ENCODE data around the gene PSENEN. TPM values are rescaled to one million over a fixed set of nuclear protein-coding genes. Genes with fewer than 3 reads are reported as not detected.

The PSENEN gene
- total and polyA plus RNA-seq, 4 donors: 32.4 to 59.2 (median 35.0) TPM

DNA sequence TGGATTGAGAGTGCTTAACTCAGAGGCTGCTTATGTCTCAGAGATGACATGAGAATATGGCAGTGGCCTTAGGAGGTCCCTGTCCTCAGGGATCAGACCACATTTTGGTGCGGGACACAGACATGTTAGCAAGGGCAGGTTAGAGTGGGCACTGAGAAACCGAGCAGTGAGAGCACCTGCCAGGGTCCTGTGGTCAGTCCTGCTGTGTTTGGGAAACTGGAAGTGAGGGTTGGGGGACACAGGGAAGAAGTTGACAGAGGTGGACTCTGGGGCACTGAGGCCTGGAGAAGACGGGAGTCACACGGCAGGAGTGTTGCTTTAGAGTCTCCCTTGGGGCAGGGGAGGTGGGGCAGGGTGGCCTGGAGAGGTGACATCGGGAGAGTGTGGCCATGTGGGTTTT lies 10.6 kb upstream of the PSENEN start:
- Histone ChIP-seq H3K4me1 (ENCODE audit: control insufficient read depth in 1 of 2, insufficient read depth in 2 of 2, low read length in 2 of 2) (no peaks in the 10 kb centered on the region), H3K9me3 (ENCODE audit: control insufficient read depth, low read length) (no peaks in the 10 kb centered on the region), H3K4me3 (ENCODE audit: low read length in 2 of 2) (no peak overlapping the region), H3K36me3 (ENCODE audit: control insufficient read depth in 1 of 2, insufficient read depth in 2 of 2, low read length in 1 of 2) (peaks cover 5 to 10% of the 10 kb centered on the region in 2 donors), H3K27me3 (ENCODE audit: control insufficient read depth in 1 of 2, insufficient read depth in 2 of 2, low read length in 1 of 2) (no peaks in the 10 kb centered on the region), H3K27ac (ENCODE audit: low read depth in 1 of 2, low read length in 2 of 2) (no peak overlapping the region)
- WGBS, 2 donors: 69 to 70% methylated on average over 5 of the region's 5 CpGs
- DNase-seq (no peak), ATAC-seq (ENCODE audit: low FRiP score) (no peak)
- intact Hi-C loops (cut with DNase I): no loop called here

DNA sequence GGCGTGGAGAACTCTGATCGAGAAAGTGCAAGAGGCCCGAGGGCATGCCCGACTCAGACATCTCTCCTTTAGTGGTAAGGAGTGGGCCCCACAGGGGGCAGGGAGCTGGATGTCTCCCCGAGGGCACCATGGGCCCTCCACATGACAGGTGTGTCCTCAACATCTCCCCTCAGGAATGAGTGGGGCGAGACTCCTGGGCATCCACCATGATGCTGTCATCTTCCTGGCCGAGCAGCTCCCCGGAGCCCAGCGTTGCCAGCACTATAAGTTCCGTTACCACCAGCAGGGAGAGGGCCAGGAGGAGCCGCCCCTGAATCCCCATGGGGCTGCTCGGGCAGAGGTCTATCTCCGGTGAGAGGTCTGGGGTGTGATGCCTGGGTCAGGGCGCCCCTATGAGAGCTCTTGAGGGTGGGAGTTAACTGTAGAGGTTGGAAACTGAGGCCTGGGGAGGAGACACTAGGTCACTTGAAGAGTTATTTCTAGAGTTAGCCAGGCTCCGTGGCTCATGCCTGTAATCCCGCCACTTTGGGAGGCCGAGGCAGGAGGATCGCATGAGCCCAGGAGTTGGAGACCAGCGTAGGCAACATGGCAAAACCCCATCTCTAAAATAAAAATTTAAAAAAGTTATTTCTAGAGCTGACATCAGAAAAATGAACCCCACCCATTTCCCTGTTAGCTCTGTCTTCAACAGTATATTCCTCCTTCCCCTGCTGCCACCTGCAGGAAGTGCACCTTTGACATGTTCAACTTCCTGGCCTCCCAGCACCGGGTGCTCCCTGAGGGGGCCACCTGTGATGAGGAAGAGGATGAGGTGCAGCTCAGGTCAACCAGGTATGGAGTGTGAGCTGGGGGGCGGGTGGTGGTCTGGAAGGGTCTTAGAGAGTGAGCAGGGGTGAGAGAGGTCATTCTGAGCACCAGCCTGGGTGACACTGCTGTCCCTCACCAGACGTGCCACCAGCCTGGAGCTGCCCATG lies 8.3 kb upstream of the PSENEN start:
- H3K4me3 ChIP-seq (ENCODE audit: low read length in 2 of 2): no peak overlapping the region
- H3K9me3 ChIP-seq (ENCODE audit: control insufficient read depth, low read length): no peaks in the 10 kb centered on the region
- no peaks in the 10 kb centered on the region for H3K4me1 ChIP-seq (ENCODE audit: control insufficient read depth in 1 of 2, insufficient read depth in 2 of 2, low read length in 2 of 2)
- peaks cover 4 to 5% of the 10 kb centered on the region in 2 donors for H3K36me3 ChIP-seq (ENCODE audit: control insufficient read depth in 1 of 2, insufficient read depth in 2 of 2, low read length in 1 of 2)
- no peaks in the 10 kb centered on the region for H3K27me3 ChIP-seq (ENCODE audit: control insufficient read depth in 1 of 2, insufficient read depth in 2 of 2, low read length in 1 of 2)
- WGBS, 2 donors: 89% methylated on average over 22 of the region's 22 CpGs
- intact Hi-C loops (cut with DNase I): no loop called here
- no peak overlapping the region for H3K27ac ChIP-seq (ENCODE audit: low read depth in 1 of 2, low read length in 2 of 2)
- peak in 1 of 2 donors; percentile 63 for DNase-seq
- ATAC-seq (ENCODE audit: low FRiP score): no peak

DNA sequence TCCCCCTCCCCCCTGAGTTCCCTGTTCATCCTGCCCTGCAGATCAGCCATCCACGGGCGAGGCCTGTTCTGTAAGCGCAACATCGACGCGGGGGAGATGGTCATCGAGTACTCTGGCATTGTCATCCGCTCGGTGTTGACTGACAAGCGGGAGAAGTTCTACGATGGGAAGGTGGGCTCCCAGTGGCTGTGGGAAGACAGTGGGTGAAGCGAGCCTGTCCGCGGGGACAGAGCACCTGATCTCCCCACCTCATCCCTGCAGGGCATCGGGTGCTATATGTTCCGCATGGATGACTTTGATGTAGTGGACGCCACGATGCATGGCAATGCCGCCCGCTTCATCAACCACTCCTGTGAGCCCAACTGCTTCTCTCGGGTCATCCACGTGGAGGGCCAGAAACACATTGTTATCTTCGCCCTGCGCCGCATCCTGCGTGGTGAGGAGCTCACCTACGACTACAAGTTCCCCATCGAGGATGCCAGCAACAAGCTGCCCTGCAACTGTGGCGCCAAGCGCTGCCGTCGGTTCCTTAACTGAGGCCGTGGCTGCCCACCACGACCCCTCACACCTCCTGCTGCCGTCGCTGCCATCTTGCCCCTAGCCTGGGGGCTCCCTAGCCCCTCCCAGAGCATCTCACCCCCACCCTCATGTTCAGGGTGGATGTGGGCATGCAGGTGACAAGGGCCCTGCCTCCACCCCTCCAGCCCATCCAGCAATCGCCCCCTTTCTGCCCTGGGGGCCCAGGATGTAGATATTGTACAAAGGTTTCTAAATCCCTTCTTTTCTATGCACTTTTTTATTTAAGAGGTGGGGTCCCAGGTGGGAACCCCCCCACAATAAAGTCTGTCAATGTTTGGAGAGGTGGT lies 7.2 kb upstream of the PSENEN start:
- no peak overlapping the region for H3K4me3 ChIP-seq (ENCODE audit: low read length in 2 of 2)
- H3K27ac ChIP-seq (ENCODE audit: low read depth in 1 of 2, low read length in 2 of 2): no peak overlapping the region
- ATAC-seq (ENCODE audit: low FRiP score): no peak
- H3K4me1 ChIP-seq (ENCODE audit: control insufficient read depth in 1 of 2, insufficient read depth in 2 of 2, low read length in 2 of 2): no peaks in the 10 kb centered on the region
- DNase-seq: peak in 1 of 2 donors; percentile 69
- intact Hi-C loops (cut with DNase I): no loop called here
- peaks cover 2 to 5% of the 10 kb centered on the region in 2 donors for H3K36me3 ChIP-seq (ENCODE audit: control insufficient read depth in 1 of 2, insufficient read depth in 2 of 2, low read length in 1 of 2)
- 90 to 92% methylated on average over 37 of the region's 37 CpGs for WGBS, 2 donors
- H3K27me3 ChIP-seq (ENCODE audit: control insufficient read depth in 1 of 2, insufficient read depth in 2 of 2, low read length in 1 of 2): no peaks in the 10 kb centered on the region
- H3K9me3 ChIP-seq (ENCODE audit: control insufficient read depth, low read length): no peaks in the 10 kb centered on the region

DNA sequence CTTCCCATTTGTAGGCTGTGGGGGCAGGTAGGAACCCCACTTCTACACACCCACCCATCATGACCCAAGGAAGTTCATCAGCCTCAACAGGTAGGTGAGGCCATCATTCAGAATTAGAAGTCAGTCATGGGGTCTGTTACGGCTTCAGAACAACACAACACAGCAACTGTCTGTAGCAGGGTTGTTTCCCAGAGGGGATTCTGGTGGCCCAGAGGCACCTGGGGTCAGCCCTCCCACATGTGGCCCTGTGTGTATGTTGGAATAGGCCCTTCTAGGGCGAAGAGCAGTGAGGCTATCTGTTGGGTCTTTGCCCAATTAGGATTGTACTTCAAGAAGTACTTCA lies 6.6 kb upstream of the PSENEN start:
- H3K36me3 ChIP-seq (ENCODE audit: control insufficient read depth in 1 of 2, insufficient read depth in 2 of 2, low read length in 1 of 2): peaks cover 2 to 5% of the 10 kb centered on the region in 2 donors
- no peak for ATAC-seq (ENCODE audit: low FRiP score)
- no peak overlapping the region for H3K27ac ChIP-seq (ENCODE audit: low read depth in 1 of 2, low read length in 2 of 2)
- no peaks in the 10 kb centered on the region for H3K9me3 ChIP-seq (ENCODE audit: control insufficient read depth, low read length)
- intact Hi-C loops (cut with DNase I): no loop called here
- no peak overlapping the region for H3K4me3 ChIP-seq (ENCODE audit: low read length in 2 of 2)
- no peaks in the 10 kb centered on the region for H3K27me3 ChIP-seq (ENCODE audit: control insufficient read depth in 1 of 2, insufficient read depth in 2 of 2, low read length in 1 of 2)
- no peak for DNase-seq
- 65 to 70% methylated on average over 2 of the region's 2 CpGs for WGBS, 2 donors
- no peaks in the 10 kb centered on the region for H3K4me1 ChIP-seq (ENCODE audit: control insufficient read depth in 1 of 2, insufficient read depth in 2 of 2, low read length in 2 of 2)

DNA sequence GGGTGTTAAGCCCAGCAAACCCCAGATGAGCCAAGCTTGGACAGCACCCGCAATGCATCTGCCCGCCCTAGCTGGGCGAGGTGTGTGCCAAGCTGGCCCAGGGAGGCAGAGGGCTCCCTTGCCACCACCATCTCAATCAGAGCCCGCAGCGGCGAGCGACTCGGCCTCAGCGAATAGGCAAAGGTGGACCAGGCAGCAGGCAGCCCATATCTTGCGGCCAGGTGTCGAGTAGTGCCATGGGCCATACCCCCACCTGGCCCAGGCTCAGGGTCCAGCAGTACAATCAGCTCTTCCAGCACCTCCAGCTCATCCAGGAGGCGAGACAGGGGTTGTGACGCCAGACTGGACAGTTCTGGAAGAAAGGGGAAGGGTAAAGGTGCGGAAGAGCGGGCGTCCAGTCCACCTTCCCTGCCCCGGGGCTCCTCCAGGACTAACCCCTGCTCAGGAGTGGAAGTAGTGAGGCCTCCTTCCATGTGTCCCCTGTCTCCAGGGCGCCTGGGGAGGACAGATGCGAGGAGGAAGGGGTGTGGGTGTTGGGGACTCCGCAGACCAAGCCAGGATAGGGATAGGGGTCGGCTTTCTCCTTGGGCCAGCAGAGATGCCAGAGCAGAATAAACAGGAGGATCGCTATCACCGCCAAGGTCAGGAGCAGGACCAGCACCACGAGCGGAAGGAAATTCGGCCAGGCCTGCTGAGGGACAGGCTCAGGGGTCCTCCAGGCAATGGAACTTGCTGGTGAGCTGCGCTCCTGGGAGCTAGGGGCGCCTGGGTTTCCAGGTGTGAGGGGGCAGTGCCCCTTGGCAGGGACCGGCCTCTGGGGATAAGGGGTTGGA lies 6.0 kb upstream of the PSENEN start:
- Histone ChIP-seq H3K4me3 (ENCODE audit: low read length in 2 of 2) (peak overlapping the region in 1 of 2 donors; percentile 32), H3K9me3 (ENCODE audit: control insufficient read depth, low read length) (no peaks in the 10 kb centered on the region), H3K27ac (ENCODE audit: low read depth in 1 of 2, low read length in 2 of 2) (peak overlapping the region in 1 of 2 donors; percentile 52), H3K4me1 (ENCODE audit: control insufficient read depth in 1 of 2, insufficient read depth in 2 of 2, low read length in 2 of 2) (no peaks in the 10 kb centered on the region), H3K36me3 (ENCODE audit: control insufficient read depth in 1 of 2, insufficient read depth in 2 of 2, low read length in 1 of 2) (peaks cover 2 to 5% of the 10 kb centered on the region in 2 donors), H3K27me3 (ENCODE audit: control insufficient read depth in 1 of 2, insufficient read depth in 2 of 2, low read length in 1 of 2) (no peaks in the 10 kb centered on the region)
- DNase-seq (peak; percentile 54 to 72), ATAC-seq (ENCODE audit: low FRiP score) (no peak)
- intact Hi-C loops (cut with DNase I): loop anchor here in 1 of 2 donors (10.0 kb wide), 1 partner anchor 405 kb away; the partner anchor contains the start of gene CAPNS1
- 73 to 74% methylated on average over 29 of the region's 29 CpGs for WGBS, 2 donors

DNA sequence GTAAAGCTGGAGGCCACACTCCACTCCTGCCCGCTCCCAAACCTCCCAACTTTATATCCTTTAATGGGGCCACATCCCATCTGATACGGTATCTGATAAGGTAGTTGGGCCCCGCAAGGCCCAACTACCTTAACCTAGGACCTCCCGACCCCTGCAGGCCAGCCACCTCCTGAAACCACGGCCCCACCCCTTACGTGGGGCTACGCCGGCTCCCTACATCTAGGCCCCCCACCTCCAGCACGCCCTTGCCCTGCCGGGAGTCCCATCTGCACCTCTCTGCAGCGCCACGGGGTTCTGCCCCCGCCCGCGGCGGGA lies 5.4 kb upstream of the PSENEN start:
- intact Hi-C loops (cut with DNase I): loop anchor here in 1 of 2 donors (10.0 kb wide), 1 partner anchor 405 kb away; the partner anchor contains the start of gene CAPNS1
- H3K4me3 ChIP-seq (ENCODE audit: low read length in 2 of 2): peak overlapping the region; percentile 29 to 32
- H3K36me3 ChIP-seq (ENCODE audit: control insufficient read depth in 1 of 2, insufficient read depth in 2 of 2, low read length in 1 of 2): peaks cover 2 to 5% of the 10 kb centered on the region in 2 donors
- DNase-seq (no peak), ATAC-seq (ENCODE audit: low FRiP score) (no peak)
- H3K4me1 ChIP-seq (ENCODE audit: control insufficient read depth in 1 of 2, insufficient read depth in 2 of 2, low read length in 2 of 2): no peaks in the 10 kb centered on the region
- WGBS, 2 donors: 2 to 5% methylated on average over 10 to 16 of the region's 16 CpGs
- H3K9me3 ChIP-seq (ENCODE audit: control insufficient read depth, low read length): no peaks in the 10 kb centered on the region
- peak overlapping the region in 1 of 2 donors; percentile 52 for H3K27ac ChIP-seq (ENCODE audit: low read depth in 1 of 2, low read length in 2 of 2)
- H3K27me3 ChIP-seq (ENCODE audit: control insufficient read depth in 1 of 2, insufficient read depth in 2 of 2, low read length in 1 of 2): no peaks in the 10 kb centered on the region

DNA sequence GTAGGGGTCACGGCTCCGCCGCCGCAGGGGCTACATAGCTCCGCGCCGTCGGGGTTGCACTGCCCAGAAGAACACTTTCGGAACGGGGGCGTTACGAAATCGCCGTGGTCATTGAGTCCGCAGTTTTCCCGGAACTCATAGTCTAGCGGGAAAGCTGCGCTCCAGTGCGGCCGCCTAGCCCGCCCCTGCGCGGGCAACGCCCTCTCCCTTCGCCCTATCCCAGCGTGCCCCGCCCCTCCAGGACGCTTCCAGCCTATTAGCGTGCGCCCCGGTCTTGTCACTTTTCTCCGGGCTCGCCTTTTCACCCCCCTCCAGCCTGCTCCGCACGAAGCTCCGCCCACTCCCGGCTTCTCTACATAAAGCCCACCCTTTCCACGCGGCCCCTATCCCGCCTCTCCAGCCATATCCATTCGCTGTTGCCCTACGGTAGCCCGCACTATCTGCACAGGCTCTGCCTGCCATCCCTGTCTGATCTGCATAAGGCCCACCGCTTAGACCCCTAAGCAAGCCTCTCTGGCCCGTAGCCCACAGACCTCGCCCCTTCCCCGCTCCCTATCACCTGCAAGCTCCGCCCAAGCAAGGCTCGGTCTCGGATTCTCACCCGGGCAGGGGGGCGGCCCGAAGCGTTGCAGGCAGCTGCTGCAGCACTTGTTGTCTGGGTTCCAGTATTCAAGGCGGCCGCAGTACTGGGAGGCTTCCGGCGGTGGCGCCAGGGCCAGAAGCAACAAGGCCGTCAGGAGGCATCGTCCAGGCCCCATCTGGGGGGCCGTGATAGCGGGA lies 4.8 kb upstream of the PSENEN start:
- Histone ChIP-seq H3K27me3 (ENCODE audit: control insufficient read depth in 1 of 2, insufficient read depth in 2 of 2, low read length in 1 of 2) (no peaks in the 10 kb centered on the region), H3K27ac (ENCODE audit: low read depth in 1 of 2, low read length in 2 of 2) (peak overlapping the region in 1 of 2 donors; percentile 79), H3K36me3 (ENCODE audit: control insufficient read depth in 1 of 2, insufficient read depth in 2 of 2, low read length in 1 of 2) (peaks cover 2 to 5% of the 10 kb centered on the region in 2 donors), H3K4me3 (ENCODE audit: low read length in 2 of 2) (peak overlapping the region; percentile 32 to 59), H3K9me3 (ENCODE audit: control insufficient read depth, low read length) (no peaks in the 10 kb centered on the region), H3K4me1 (ENCODE audit: control insufficient read depth in 1 of 2, insufficient read depth in 2 of 2, low read length in 2 of 2) (no peaks in the 10 kb centered on the region)
- intact Hi-C loops (cut with DNase I): loop anchor here in 1 of 2 donors (10.0 kb wide), 1 partner anchor 404 kb away; the partner anchor contains the start of gene CAPNS1
- DNase-seq: peak; percentile 99
- peak; percentile 93 for ATAC-seq (ENCODE audit: low FRiP score)
- 0% methylated on average over 53 to 63 of the region's 63 CpGs for WGBS, 2 donors
